ENCODE measurements around the gene RHBDF1. TPM values are rescaled to one million over a fixed set of nuclear protein-coding genes. Genes with fewer than 3 reads are reported as not detected.
A peak's percentile ranks its signal among the peaks of the same experiment; 100 is the strongest.

The RHBDF1 gene
- total and polyA plus RNA-seq, 9 of the 15 experiments (the other 6 are each of a cell fraction or from before 2014, with no cell fraction given) = 1.0 to 8.2 (median 4.2) TPM

DNA sequence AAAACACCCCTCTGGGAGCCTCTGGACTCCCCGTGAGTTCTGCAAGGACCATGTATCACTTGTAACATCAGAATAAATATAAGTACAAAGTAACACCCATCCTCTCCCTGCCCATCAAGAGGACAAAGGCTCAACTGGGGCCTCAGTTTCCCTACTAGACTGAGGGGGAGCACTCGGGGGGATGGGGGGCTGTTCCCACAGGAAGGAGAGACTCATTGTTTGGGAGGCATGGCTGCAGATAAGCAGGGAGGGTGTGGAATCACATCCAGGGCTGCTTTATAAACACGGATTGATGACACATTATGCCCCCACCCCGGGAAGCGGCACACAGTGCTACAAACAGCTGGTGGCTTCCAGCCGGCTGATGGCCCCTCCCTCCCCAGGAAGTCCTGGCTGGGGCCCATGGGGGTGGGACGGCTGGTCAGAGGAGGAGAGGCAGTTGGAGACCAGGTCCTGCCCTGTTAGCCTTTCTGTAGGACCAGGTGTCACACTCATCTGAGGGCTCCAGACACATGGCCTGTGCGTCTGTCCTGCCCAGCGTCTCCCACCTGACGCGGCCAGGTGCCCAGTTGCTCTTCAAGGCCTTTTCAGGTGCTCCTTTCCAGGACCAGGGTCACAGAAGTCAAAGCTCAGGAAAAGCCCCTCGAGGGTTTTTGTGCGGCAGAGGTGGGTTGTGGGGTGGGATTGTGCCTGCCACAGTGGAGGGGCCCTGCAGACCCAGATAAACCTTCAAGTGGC, 4.3 kb upstream of the RHBDF1 start (continued):
- TF ChIP-seq, protein P1, sequence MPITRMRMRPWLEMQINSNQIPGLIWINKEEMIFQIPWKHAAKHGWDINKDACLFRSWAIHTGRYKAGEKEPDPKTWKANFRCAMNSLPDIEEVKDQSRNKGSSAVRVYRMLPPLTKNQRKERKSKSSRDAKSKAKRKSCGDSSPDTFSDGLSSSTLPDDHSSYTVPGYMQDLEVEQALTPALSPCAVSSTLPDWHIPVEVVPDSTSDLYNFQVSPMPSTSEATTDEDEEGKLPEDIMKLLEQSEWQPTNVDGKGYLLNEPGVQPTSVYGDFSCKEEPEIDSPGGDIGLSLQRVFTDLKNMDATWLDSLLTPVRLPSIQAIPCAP (CRISPR knock-in tag; IDR thresholded peaks at IDR 0.05; ENCODE audit: borderline replicate concordance) = no peak
- TF ChIP-seq MBD1 (CRISPR knock-in tag; IDR thresholded peaks at IDR 0.05) = no peak
- no peak for TF ChIP-seq MAFF (IDR thresholded peaks at IDR 0.05; ENCODE audit: low read length)
- no peak for TF ChIP-seq ZNF644 (tag; IDR thresholded peaks at IDR 0.05; ENCODE audit: low read depth)
- TF ChIP-seq PHTF2 (CRISPR knock-in tag; IDR thresholded peaks at IDR 0.05) = no peak
- TF ChIP-seq ELF1 (tag; IDR thresholded peaks at IDR 0.05) = peak; percentile 7; the same call in 1 of the 2 replicates
- TF ChIP-seq ILK (tag; IDR thresholded peaks at IDR 0.05; ENCODE audit: borderline replicate concordance, low read depth) = no peak
- TF ChIP-seq DPF2 (IDR thresholded peaks at IDR 0.05) = peak; percentile 37; the same call in 1 of the 2 replicates
- TF ChIP-seq, protein P2, sequence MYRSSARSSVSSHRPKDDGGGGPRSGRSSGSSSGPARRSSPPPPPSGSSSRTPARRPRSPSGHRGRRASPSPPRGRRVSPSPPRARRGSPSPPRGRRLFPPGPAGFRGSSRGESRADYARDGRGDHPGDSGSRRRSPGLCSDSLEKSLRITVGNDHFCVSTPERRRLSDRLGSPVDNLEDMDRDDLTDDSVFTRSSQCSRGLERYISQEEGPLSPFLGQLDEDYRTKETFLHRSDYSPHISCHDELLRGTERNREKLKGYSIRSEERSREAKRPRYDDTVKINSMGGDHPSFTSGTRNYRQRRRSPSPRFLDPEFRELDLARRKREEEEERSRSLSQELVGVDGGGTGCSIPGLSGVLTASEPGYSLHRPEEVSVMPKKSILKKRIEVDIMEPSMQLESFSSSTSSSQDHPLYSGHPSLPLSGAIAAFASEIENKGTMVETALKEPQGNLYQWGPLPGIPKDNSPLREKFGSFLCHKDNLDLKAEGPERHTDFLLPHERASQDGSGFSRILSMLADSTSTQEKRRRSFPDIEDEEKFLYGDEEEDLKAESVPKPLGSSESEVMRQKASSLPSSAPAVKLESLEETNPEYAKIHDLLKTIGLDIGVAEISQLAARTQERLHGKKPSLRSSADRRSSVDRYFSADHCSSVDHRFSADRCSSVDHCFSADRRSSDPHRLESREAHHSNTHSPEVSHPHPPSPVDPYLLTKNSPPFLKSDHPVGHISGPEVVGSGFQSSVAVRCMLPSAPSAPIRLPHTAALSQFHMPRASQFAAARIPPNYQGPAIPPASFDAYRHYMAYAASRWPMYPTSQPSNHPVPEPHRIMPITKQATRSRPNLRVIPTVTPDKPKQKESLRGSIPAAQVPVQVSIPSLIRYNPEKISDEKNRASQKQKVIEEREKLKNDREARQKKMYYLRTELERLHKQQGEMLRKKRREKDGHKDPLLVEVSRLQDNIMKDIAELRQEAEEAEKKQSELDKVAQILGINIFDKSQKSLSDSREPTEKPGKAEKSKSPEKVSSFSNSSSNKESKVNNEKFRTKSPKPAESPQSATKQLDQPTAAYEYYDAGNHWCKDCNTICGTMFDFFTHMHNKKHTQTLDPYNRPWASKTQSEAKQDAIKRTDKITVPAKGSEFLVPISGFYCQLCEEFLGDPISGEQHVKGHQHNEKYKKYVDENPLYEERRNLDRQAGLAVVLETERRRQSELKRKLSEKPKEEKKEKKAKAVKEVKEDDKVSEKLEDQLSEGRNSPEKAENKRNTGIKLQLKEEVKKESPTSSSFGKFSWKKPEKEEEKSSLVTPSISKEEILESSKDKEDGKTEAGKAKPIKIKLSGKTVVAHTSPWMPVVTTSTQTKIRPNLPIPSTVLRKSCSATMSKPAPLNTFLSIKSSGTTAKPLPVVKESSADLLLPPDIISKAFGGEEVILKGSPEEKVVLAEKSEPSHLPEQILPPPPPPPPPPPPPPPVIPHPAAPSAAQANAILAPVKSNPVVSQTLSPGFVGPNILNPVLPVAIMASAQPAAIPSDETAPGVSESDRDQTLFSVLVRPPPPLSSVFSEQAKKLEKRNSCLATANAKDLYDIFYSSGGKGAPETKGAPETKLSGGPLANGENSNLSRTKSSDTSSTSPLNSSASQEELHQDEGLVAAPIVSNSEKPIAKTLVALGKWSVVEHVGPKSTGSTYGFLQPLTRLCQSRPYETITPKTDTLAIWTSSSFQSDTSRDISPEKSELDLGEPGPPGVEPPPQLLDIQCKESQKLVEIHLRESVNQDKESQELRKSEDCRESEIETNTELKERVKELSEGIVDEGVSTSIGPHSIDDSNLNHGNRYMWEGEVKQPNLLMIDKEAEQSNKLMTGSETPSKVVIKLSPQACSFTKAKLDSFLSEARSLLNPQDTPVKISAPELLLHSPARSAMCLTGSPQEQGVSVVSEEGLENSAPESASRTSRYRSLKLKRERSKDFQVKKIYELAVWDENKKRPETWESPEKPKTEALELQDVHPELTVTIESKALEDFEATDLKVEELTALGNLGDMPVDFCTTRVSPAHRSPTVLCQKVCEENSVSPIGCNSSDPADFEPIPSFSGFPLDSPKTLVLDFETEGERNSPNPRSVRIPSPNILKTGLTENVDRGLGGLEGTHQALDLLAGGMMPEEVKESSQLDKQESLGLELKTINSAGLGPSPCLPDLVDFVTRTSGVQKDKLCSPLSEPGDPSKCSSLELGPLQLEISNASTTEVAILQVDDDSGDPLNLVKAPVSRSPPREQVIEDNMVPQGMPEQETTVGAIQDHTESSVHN (IDR thresholded peaks at IDR 0.05; ENCODE audit: borderline replicate concordance in 1 of 2, low read depth in 1 of 2) = peak in 1 of 2 experiments; percentile 67; a peak in 1 of 4 replicates
- TF ChIP-seq, protein P3, sequence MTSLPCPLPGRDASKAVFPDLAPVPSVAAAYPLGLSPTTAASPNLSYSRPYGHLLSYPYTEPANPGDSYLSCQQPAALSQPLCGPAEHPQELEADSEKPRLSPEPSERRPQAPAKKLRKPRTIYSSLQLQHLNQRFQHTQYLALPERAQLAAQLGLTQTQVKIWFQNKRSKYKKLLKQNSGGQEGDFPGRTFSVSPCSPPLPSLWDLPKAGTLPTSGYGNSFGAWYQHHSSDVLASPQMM (CRISPR knock-in tag; IDR thresholded peaks at IDR 0.05) = no peak
- no peak for TF ChIP-seq ZNF431 (CRISPR knock-in tag; IDR thresholded peaks at IDR 0.05)
- TF ChIP-seq, protein P4, sequence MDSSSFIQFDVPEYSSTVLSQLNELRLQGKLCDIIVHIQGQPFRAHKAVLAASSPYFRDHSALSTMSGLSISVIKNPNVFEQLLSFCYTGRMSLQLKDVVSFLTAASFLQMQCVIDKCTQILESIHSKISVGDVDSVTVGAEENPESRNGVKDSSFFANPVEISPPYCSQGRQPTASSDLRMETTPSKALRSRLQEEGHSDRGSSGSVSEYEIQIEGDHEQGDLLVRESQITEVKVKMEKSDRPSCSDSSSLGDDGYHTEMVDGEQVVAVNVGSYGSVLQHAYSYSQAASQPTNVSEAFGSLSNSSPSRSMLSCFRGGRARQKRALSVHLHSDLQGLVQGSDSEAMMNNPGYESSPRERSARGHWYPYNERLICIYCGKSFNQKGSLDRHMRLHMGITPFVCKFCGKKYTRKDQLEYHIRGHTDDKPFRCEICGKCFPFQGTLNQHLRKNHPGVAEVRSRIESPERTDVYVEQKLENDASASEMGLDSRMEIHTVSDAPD (CRISPR knock-in tag; IDR thresholded peaks at IDR 0.05) = no peak
- no peak for TF ChIP-seq ZNF165 (CRISPR knock-in tag; IDR thresholded peaks at IDR 0.05; ENCODE audit: borderline replicate concordance)
- no peak for TF ChIP-seq ZSCAN32 (CRISPR knock-in tag; IDR thresholded peaks at IDR 0.05)
